Ishikawa (cell line): ENCODE results near the gene MFSD8.

Experiments used
- EGR1 ChIP-seq: IDR thresholded peaks from 2 replicates; pipeline ENCODE4 v1.6.1; 2012
- TEAD4 ChIP-seq: IDR thresholded peaks from 2 replicates; pipeline ENCODE4 v1.6.1; 2012

- TF ChIP-seq EGR1 (no peak), TEAD4 (no peak)
Observed at GRCh38 chr4:127870688-127871087, 94.3 kb downstream of the MFSD8 start.
